Measurements from ENCODE around the gene NRXN3.

- TF ChIP-seq, protein P1, sequence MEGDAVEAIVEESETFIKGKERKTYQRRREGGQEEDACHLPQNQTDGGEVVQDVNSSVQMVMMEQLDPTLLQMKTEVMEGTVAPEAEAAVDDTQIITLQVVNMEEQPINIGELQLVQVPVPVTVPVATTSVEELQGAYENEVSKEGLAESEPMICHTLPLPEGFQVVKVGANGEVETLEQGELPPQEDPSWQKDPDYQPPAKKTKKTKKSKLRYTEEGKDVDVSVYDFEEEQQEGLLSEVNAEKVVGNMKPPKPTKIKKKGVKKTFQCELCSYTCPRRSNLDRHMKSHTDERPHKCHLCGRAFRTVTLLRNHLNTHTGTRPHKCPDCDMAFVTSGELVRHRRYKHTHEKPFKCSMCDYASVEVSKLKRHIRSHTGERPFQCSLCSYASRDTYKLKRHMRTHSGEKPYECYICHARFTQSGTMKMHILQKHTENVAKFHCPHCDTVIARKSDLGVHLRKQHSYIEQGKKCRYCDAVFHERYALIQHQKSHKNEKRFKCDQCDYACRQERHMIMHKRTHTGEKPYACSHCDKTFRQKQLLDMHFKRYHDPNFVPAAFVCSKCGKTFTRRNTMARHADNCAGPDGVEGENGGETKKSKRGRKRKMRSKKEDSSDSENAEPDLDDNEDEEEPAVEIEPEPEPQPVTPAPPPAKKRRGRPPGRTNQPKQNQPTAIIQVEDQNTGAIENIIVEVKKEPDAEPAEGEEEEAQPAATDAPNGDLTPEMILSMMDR (conservative IDR thresholded peaks at IDR 0.05; ENCODE audit: low read length): no peak
- no peak for TF ChIP-seq EZH2phosphoT487 (IDR thresholded peaks at IDR 0.05; ENCODE audit: borderline replicate concordance, low read depth, low read length)
Observed at GRCh38 chr14:78383060-78383459, 212.9 kb downstream of the NRXN3 start.
